ENCODE data around the gene HSPB3.
A peak's percentile ranks its signal among the peaks of the same experiment; 100 is the strongest.
"Not testable (repeated sequence)": the region's sequence is repeated elsewhere in the genome, so short reads cannot be mapped to it uniquely, and the experiment has no call there.

- TF ChIP-seq REST (IDR thresholded peaks at IDR 0.05; ENCODE audit: low read depth); EGR1 (IDR thresholded peaks at IDR 0.05); TAF1 (IDR thresholded peaks at IDR 0.05; ENCODE audit: low read depth); YY1 (IDR thresholded peaks at IDR 0.05; ENCODE audit: low read depth); NFIC (IDR thresholded peaks at IDR 0.05); CREB1 (IDR thresholded peaks at IDR 0.05; ENCODE audit: low read depth); ZBTB7A (IDR thresholded peaks at IDR 0.05; ENCODE audit: low read depth): not testable (repeated sequence)
- peak; percentile 66 for TF ChIP-seq RAD21 (IDR thresholded peaks at IDR 0.05; ENCODE audit: low read depth)
Measured at GRCh38 chr5:54419573-54420423, 35.7 kb upstream of the HSPB3 start.

All from Ishikawa (cell line).